ENCODE results near the gene NBEA.

The NBEA gene

GRCh38 chr13:35474496-35475211, 532.6 kb downstream of the NBEA start:
- no peak overlapping the region for H3K27ac ChIP-seq

GRCh38 chr13:35475212-35475959, 533.3 kb downstream of the NBEA start:
- no peak overlapping the region for H3K27ac ChIP-seq
- TF ChIP-seq, protein P1, sequence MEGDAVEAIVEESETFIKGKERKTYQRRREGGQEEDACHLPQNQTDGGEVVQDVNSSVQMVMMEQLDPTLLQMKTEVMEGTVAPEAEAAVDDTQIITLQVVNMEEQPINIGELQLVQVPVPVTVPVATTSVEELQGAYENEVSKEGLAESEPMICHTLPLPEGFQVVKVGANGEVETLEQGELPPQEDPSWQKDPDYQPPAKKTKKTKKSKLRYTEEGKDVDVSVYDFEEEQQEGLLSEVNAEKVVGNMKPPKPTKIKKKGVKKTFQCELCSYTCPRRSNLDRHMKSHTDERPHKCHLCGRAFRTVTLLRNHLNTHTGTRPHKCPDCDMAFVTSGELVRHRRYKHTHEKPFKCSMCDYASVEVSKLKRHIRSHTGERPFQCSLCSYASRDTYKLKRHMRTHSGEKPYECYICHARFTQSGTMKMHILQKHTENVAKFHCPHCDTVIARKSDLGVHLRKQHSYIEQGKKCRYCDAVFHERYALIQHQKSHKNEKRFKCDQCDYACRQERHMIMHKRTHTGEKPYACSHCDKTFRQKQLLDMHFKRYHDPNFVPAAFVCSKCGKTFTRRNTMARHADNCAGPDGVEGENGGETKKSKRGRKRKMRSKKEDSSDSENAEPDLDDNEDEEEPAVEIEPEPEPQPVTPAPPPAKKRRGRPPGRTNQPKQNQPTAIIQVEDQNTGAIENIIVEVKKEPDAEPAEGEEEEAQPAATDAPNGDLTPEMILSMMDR (conservative IDR thresholded peaks at IDR 0.05): no peak

More at GRCh38 chr13:35474496-35475211, 532.6 kb downstream of the NBEA start:
- TF ChIP-seq, protein P1 (conservative IDR thresholded peaks at IDR 0.05): no peak

DNA sequence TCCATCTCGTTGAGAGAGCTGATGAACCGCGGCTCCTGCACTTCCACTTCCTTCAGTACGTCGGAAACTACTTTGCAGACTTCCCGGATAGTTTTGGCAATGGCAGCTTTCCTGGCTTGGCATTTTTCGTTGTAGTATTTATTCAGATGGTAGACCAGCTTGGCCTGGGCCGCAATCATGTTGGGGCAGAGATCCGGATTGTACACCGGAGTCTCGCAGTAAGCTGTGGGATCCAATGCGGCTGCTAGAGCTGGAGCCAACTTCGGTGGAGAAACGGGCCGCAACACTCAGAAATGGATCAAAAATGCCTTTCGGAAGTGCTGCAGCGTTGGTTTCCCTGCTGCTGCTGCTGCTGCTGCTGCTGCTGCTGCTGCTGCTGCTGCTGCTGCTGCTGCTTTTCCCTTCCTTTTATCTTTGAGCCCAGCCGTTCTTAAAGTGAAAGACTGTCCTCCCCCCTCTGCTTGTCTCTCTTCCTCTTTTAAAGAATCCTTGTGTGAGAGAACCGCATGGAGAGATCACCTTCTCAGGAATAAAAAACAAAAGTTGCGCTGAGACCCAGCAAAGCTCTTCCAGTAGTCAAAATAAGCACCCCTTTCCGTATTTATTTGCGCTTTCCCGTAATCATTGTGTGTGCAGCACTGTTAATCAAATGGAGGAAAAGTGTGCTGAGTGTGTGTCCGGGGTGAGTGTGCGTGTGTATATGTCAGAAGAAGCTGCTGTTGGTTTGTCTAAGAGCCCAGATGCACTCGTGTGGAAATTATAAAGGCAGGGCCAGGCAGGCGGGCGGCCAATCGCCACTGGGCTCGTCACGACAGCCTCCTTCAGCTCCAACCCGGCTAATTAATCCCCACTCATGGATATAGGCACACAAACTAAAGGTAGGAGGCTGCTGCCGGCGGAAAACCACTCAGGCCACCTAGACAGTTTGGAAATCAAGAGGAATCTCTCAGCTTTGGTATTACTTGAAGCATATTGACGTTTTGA, 534.2 kb downstream of the NBEA start, which contains the start of gene MAB21L1:
TSS of gene MAB21L1 (minus strand) at position 730 of the 984 bp plus-strand sequence. CDS start at position 179, 551 bp downstream.
- TF ChIP-seq, protein P1 (conservative IDR thresholded peaks at IDR 0.05): no peak
- no peak within 1 kb of the TSS for H3K27ac ChIP-seq

DNA sequence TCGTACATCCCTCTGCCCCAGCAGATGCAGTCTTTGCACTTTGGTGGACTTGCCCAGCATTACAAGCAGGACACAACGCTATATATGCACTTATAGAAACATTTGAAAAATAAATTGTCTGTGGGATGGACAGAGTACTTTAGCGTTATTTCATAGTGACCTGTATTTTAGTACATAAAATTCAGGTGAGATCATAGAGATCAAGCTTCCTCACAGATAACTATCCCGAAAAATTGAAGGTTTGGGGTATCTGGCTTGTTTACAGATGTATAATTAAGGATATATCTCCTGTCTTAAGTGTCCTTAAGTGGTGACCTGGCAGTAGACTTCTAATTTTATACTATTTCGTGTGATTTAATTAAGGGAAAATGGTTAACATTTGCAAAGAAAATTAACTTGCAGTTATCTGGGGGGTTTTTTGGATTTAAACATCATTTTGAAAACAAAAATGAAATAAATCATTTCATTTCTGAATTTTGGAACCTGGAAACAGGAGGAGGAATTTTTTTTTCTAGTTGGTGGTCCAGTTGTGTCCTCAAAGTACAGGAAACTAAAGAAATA, 535.4 kb downstream of the NBEA start:
- no peak overlapping the region for H3K27ac ChIP-seq
- TF ChIP-seq, protein P1 (conservative IDR thresholded peaks at IDR 0.05): no peak

- no peak overlapping the region for H3K27ac ChIP-seq
- TF ChIP-seq, protein P1 (conservative IDR thresholded peaks at IDR 0.05): no peak
Measured at GRCh38 chr13:35478271-35479037, 536.4 kb downstream of the NBEA start.

DNA sequence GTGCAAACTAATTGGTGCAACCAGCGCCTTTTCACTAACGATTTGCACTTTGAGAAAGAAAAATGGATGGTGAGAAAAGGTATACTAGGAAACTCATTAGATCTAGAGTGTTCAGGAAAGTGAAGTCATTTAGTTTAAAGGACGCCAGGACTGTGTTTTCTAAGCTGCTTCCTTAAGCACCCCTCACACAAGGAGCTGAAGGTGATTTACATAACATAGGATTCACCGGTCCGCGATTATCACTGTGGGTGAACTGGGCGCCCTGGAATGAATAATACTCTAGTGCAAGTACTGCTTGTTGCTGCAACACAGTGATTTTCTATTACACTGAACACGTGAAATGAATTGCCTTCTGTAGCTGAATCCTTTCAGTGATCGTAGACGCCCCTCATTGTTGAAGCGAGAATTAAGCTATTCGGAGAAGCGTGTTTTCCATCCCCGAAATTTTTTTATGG, 537.0 kb downstream of the NBEA start:
- TF ChIP-seq, protein P1 (conservative IDR thresholded peaks at IDR 0.05): no peak
- H3K27ac ChIP-seq: no peak overlapping the region
